NCI-H524 (cell line): ENCODE measurements around the gene GAS5.
A peak's percentile ranks its signal among the peaks of the same experiment; 100 is the strongest.
"Not testable (repeated sequence)": the region's sequence is repeated elsewhere in the genome, so short reads cannot be mapped to it uniquely, and the experiment has no call there.

Source experiments
- DNase-seq, 2 experiments: peaks; one replicate each; lab custom pipeline; 2025; lab: John Stamatoyannopoulos, UW

Gene GAS5

DNA sequence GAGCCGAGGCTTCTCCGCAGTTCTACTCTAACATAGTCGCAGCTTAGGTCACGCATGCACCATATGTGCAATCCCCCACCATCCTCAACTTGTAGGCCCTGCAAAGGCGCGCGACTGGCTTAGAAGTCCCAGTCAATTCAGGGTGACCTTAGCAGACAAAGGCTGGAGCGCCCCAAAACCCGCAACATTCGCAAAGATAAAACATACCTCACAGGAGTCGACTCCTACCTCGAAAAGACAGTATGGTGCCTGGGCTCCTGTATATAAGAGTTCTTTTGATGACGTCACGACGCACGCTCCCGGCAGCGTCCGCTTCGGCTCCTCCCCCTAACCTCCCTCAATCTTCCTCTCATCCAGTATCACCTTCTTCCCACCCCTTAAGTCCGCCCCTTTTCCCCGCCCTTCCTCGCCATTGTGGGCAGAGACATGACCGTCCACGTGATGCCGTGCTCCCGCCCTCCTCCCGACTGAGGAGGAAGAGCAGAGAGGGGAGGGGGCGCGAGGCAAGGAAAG lies at the start of gene GAS5:
Gene GAS5, minus strand, starts transcription at position 237 of the 513 bp plus-strand sequence.
- peak; percentile 99 for DNase-seq

DNA sequence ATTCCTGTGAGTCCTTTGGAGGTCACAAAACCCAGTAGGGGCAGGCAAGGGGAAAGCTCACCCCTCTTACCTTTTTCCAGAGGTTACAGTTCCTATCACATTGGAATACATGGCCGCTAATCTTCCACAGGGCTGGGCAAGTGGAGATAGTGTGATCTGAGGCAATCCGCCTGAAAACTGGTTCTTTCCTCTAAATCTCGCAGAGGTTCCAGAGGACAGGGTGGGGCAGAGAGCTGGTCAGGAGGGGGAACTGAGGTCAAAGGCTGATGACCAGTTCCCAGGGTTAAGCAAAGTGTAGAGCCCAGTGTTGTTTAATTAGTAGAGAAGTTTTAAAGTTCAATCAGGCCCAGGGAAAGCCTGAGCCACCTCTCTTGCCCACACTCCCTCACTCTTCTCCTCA lies 49.4 kb upstream of the GAS5 start, which contains the start of gene SERPINC1:
Gene SERPINC1, minus strand, starts transcription at position 179 of the 400 bp plus-strand sequence. Its CDS starts 68 bp downstream, at position 111.
- DNase-seq, result no peak

GRCh38 chr1:173916667-173917066 lies 48.9 kb upstream of the GAS5 start:
- DNase-seq, result no peak

DNA sequence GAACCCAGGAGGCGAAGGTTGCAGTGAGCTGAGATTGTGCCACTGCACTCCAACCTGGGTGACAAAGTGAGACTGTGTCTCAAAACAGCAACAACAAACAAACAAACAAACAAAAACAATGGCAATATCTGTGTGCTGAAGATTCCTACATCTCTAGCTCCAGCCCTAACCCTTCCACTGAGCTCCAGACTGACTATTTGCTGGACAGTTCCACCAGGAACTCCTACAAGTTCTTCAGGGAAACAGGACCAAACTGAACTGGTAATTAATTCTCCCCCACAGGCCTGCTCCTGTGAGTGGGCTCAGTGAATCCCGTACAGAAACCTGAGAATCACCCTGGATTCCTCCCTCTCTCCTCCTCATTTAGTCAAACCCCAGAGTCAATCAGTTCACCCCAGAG lies 47.8 kb upstream of the GAS5 start:
- DNase-seq, result no peak

DNA sequence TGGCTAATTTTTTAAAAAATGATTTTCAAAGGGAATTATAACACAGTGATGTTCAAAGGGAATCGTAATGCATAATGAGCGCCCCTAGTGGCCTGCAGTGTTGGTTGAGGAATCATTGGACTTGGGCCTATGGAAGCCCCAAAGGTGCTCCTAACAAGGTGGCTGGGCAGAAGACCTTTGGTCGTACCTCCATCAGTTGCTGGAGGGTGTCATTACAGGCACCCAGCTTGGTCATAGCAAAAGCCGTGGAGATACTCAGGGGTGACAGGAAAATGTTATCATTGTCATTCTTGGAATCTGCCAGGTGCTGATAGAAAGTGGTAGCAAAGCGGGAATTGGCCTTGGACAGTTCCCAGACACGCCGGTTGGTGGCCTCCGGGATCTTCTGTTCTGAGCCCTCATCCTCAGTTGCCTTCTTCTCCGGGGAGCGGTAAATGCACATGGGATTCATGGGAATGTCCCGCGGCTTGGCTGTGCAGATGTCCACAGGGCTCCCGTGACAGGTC lies 46.6 kb upstream of the GAS5 start:
- DNase-seq, result peak in 1 of 2 experiments; percentile 32

DNA sequence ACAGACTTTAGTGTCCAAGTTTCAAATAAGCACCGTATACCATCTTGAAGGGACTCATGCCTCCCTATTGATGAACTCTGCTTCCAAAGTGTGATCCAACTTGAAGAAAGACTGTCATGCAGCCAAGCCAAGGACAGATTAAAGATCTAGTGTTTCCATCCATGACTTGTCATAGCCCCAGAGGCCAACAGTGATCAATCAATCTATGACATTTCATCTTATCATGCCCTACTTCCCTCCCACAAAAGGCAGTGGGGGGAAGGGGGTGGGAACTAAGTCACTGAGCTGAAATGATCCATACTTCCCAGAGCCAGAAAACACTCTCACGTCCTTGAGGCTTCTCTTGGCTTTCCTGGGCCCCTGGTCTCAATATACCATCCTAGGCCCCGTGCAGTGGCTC lies 45.3 kb upstream of the GAS5 start:
- DNase-seq, result no peak

GRCh38 chr1:173903827-173904531 lies 36.2 kb upstream of the GAS5 start:
- DNase-seq, result no peak

DNA sequence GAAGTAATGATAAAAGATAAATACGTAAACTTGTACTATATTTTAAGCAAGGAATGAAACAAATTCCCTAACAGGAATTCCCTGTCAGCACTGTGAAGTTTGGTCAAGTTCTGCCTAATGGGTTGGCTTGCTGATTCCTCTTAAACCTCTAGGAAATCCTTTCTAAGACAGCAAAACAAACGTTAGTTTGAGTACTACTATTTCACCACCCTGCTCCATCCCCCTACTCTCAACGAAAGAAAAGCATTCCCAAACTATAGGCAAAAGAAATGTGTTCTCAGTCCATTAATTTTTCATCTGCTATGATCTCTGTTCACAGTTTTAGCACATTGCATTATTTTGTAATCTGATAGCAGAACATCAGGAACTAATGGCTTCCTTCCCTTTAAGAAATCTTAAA lies 33.2 kb upstream of the GAS5 start:
- no peak for DNase-seq

- no peak for DNase-seq
These were observed 32.6 kb upstream of the GAS5 start for GRCh38 chr1:173900427-173900826.

DNA sequence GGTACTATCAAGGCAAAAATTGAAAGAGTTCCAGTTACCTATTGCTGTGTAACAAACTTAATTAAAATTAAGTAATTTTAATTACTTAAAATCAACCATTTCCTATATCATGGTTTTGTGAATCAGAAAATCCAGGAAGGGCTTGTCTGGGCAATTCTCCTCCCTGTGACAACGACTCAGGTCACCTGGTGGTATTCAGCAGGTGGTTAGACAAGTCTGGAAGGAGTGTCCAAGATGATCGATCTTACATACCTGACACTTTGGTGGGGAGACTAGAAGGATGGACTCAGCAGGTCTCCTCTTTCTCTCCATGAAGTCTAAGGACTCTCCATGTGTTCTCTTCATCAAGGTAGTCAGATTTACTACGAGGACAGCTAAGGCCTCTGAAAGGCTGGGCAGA lies 26.4 kb upstream of the GAS5 start:
- DNase-seq, result no peak

GRCh38 chr1:173893611-173894010 lies 25.8 kb upstream of the GAS5 start:
- no peak for DNase-seq

DNA sequence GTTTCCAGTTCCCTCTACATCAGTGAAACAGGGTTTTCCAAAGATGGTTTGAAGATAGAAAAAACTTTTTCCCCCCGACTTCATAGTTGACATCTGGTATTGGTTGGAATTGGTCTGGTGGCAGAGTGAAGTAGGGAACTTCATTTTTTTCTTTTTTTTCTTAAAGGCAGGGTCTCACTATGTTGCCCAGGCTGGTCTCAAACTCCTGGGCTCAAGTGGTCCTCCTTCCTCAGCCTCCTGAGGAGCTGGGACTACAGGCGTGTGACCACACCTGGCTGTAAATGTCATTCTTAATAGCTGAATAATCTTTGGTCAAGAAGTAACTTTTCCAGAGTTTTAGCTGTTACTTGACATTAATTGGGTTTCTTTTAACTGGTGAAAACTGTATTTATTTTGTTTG lies 22.1 kb upstream of the GAS5 start:
- no peak for DNase-seq

GRCh38 chr1:173888749-173889148 lies 21.0 kb upstream of the GAS5 start:
- no peak for DNase-seq

GRCh38 chr1:173887627-173888026 lies 19.8 kb upstream of the GAS5 start:
- DNase-seq, result no peak

DNA sequence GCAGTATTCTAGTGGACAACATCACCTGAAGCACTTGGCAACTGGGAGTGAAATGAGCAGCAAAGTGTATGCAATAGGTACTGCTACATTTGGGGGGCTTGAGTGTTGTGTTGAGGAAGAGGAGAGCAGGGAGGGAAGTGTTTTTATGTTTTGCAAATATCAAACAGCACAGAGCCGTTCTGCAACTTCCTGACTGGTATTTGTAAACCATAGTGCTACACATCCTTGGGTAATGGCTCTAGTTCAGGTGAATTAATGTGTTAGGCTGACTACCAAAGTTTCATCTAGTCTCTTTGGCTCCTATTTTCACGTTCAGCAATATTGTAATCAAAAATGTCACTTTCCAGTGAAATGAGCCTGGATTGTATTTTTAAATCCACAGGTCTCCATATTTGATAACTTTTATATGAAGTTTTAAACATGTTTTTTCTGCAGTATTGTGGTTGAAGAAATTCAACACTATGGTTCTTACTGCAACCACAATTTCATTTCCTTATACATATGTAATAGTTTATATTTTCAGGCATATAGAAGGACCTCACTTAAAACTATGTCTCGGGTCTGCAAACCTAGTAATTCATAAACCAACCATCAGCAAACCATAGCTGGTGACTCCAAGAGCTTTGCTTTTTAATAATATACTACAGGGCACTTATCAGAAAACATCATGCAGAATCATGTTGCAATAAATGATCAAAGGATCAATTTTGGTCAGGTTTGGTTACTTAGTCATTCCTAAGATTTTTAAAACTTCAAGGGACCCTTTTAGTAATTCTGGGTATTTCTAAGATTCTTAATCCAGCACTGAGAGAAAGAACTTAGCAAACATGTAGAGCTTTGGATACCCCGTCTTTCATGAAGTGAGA lies 19.2 kb upstream of the GAS5 start:
- no peak for DNase-seq

- DNase-seq, result no peak
These were observed 16.9 kb upstream of the GAS5 start for GRCh38 chr1:173884701-173885100.

GRCh38 chr1:173881117-173881516 lies 13.3 kb upstream of the GAS5 start:
- not testable (repeated sequence) for DNase-seq

GRCh38 chr1:173878251-173878650 lies 10.5 kb upstream of the GAS5 start:
- no peak for DNase-seq

DNA sequence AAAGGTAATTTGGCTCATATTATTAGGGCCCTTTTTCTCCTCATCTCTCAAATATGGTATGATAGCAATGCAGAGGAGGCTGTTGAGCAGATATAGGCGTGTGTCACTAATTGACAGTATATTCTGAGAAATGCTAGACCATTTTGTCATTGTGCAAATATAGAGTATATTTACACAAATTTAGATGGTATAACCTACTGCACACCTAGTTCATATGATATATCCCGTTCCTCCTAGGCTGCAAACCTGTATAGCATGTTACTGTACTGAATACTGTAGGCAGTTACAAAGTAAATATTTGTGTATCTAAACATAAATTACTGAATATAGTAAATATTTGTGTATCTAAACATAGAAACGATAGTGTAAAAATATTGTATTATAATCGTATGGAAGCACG lies 8.9 kb upstream of the GAS5 start:
- no peak for DNase-seq

GRCh38 chr1:173871500-173871899 lies 3.7 kb upstream of the GAS5 start:
- no peak for DNase-seq

GRCh38 chr1:173871091-173871490 lies 3.3 kb upstream of the GAS5 start:
- no peak for DNase-seq

- no peak for DNase-seq
These were observed 2.7 kb upstream of the GAS5 start for GRCh38 chr1:173870252-173871075.
